Astrocyte (in vitro differentiated cells and primary cell): ENCODE results near the gene KRT86.

ENCODE experiments used
- EZH2 ChIP-seq: IDR thresholded peaks from 2 replicates; pipeline ENCODE4 v1.6.1; 2012; ENCODE audit warnings: mild to moderate bottlenecking, low read length, inconsistent platforms; ENCODE audit not compliant: insufficient read depth
- TF ChIP-seq, protein P1 (sequence below): IDR thresholded peaks from 2 replicates; pipeline ENCODE4 v1.5.1; 2011; ENCODE audit warnings: low read depth, mild to moderate bottlenecking, inconsistent platforms, low read length, moderate library complexity; ENCODE audit not compliant: insufficient read depth

DNA sequence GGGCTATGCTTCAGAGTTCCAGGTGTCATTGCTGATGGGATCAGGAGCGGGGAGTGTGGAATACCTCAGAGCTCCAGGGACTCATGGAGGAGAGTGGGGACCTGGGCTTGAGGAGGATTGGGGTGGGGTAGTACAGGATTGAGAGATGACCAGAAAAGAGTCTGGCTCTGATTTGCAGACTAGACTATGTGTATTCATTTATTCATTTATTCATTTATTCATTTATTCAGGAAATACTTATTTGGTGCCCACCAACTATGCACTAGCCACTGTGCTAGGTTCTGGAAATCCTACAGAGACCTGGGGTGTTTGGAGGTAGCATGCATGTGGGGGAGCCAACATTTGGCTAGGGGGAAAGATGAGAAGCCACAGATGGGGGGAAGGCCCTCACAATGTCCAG lies 47.6 kb downstream of the KRT86 start:
- TF ChIP-seq, protein P1, sequence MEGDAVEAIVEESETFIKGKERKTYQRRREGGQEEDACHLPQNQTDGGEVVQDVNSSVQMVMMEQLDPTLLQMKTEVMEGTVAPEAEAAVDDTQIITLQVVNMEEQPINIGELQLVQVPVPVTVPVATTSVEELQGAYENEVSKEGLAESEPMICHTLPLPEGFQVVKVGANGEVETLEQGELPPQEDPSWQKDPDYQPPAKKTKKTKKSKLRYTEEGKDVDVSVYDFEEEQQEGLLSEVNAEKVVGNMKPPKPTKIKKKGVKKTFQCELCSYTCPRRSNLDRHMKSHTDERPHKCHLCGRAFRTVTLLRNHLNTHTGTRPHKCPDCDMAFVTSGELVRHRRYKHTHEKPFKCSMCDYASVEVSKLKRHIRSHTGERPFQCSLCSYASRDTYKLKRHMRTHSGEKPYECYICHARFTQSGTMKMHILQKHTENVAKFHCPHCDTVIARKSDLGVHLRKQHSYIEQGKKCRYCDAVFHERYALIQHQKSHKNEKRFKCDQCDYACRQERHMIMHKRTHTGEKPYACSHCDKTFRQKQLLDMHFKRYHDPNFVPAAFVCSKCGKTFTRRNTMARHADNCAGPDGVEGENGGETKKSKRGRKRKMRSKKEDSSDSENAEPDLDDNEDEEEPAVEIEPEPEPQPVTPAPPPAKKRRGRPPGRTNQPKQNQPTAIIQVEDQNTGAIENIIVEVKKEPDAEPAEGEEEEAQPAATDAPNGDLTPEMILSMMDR, result no peak
- TF ChIP-seq EZH2, result no peak
